Fibroblast of pulmonary artery (primary cell): ENCODE results near the gene LRMDA.

ENCODE experiments used
- DNase-seq: peaks from one replicate; pipeline ENCODE4 v3.0.0-alpha.2; 2010; ENCODE audit warnings: low read depth
- H3K4me3 ChIP-seq: replicated peaks from 2 replicates; pipeline ENCODE4 v1.5.1; 2011; ENCODE audit warnings: low read depth, mild to moderate bottlenecking, control low read depth, low read length, moderate library complexity
- CTCF ChIP-seq: IDR thresholded peaks from 2 replicates; pipeline ENCODE4 v1.5.1; 2011; ENCODE audit warnings: mild to moderate bottlenecking, control low read depth, low read length, inconsistent platforms; ENCODE audit errors: missing control alignments

Gene LRMDA

GRCh38 chr10:75465450-75465827 lies 34.0 kb downstream of the LRMDA start:
- DNase-seq: no peak
- no peak for TF ChIP-seq CTCF
- H3K4me3 ChIP-seq: no peak overlapping the region

- no peak for DNase-seq
- no peak overlapping the region for H3K4me3 ChIP-seq
- no peak for TF ChIP-seq CTCF
Observed at GRCh38 chr10:75466001-75466400, 34.6 kb downstream of the LRMDA start.

- DNase-seq: no peak
- no peak overlapping the region for H3K4me3 ChIP-seq
- TF ChIP-seq CTCF: no peak
Observed at GRCh38 chr10:75466886-75467285, 35.5 kb downstream of the LRMDA start.

- no peak for TF ChIP-seq CTCF
- DNase-seq: no peak
- no peak overlapping the region for H3K4me3 ChIP-seq
Observed at GRCh38 chr10:75468612-75469005, 37.2 kb downstream of the LRMDA start.

- no peak for TF ChIP-seq CTCF
- DNase-seq: peak; percentile 97
- H3K4me3 ChIP-seq: no peak overlapping the region
Observed at GRCh38 chr10:75469006-75469616, 37.7 kb downstream of the LRMDA start.

- no peak overlapping the region for H3K4me3 ChIP-seq
- no peak for TF ChIP-seq CTCF
- DNase-seq: no peak
Observed at GRCh38 chr10:75470901-75471300, 39.5 kb downstream of the LRMDA start.

- no peak for TF ChIP-seq CTCF
- H3K4me3 ChIP-seq: no peak overlapping the region
Observed at GRCh38 chr10:75472685-75473084, 41.3 kb downstream of the LRMDA start.

More at GRCh38 chr10:75472685-75473084, 41.3 kb downstream of the LRMDA start:
- DNase-seq: no peak
